HepG2 (cell line): Measurements from ENCODE around the gene RUVBL2. TPM values are rescaled to one million over a fixed set of nuclear protein-coding genes. Genes with fewer than 3 reads are reported as not detected.

Experiments used
- AFF4 ChIP-seq: sonication (generic); formaldehyde crosslinking; IDR thresholded peaks from 2 replicates; pipeline ENCODE4 v1.4.0; 2020; ENCODE audit warnings: missing genetic modification reagents
- ATF7 ChIP-seq, 2 experiments: fragments of 450-650 bp in 1 of 2; sonication (generic) in 1 of 2; formaldehyde crosslinking in 1 of 2; IDR thresholded peaks; 2 replicates each; pipeline versions ENCODE4 v1.4.0 to v1.6.1; 2016 to 2020; ENCODE audit warnings: antibody characterized with exemption in 1 of 2, mild to moderate bottlenecking in 1 of 2, missing genetic modification reagents in 1 of 2
- EP300 ChIP-seq, 3 experiments: sonication (generic) in 1 of 3; formaldehyde crosslinking in 1 of 3; IDR thresholded peaks; 2 replicates each; pipeline versions ENCODE4 v1.5.1 to v1.6.1; 2011 to 2020; ENCODE audit warnings: low read depth in 2 of 3, low read length in 2 of 3, borderline replicate concordance in 1 of 3, improper control_type of control experiment in 1 of 3, mild to moderate bottlenecking in 1 of 3, missing genetic modification reagents in 1 of 3, moderate library complexity in 1 of 3
- FOXK1 ChIP-seq: sonication (generic); formaldehyde crosslinking; IDR thresholded peaks from 2 replicates; pipeline ENCODE4 v1.4.0; 2020; ENCODE audit warnings: low read depth, missing genetic modification reagents, borderline replicate concordance
- HMG20A ChIP-seq: IDR thresholded peaks from 2 replicates; pipeline ENCODE4 v1.6.1; 2016; ENCODE audit warnings: borderline replicate concordance
- HNF1B ChIP-seq: sonication (generic); formaldehyde crosslinking; IDR thresholded peaks from 2 replicates; pipeline ENCODE4 v1.5.1; 2020; ENCODE audit warnings: mild to moderate bottlenecking, moderate library complexity, missing genetic modification reagents
- IKZF4 ChIP-seq: sonication (generic); formaldehyde crosslinking; IDR thresholded peaks from 2 replicates; pipeline ENCODE4 v1.5.1; 2020; ENCODE audit warnings: borderline replicate concordance, mild to moderate bottlenecking, low read depth, missing genetic modification reagents; ENCODE audit errors: not compliant biosample characterization
- IRF2 ChIP-seq: IDR thresholded peaks from 2 replicates; pipeline ENCODE4 v1.6.1; 2018; ENCODE audit warnings: missing genetic modification reagents, missing compliant biosample characterization
- NCOR1 ChIP-seq: fragments of 200-600 bp; sonication (generic); IDR thresholded peaks from 2 replicates; pipeline ENCODE4 v1.7.0; 2017; ENCODE audit warnings: antibody characterized with exemption, low read length, borderline replicate concordance
- POLR2AphosphoS2 ChIP-seq: IDR thresholded peaks from 2 replicates; pipeline ENCODE4 v1.6.1; 2011; ENCODE audit warnings: low read depth, low read length, improper control_type of control experiment
- RBM22 ChIP-seq: fragments of 200-400 bp; formaldehyde crosslinking; optimal IDR thresholded peaks from 2 replicates; pipeline ENCODE3; 2017; ENCODE audit warnings: mild to moderate bottlenecking, low read length, moderate library complexity
- SSRP1 ChIP-seq: IDR thresholded peaks from 2 replicates; pipeline ENCODE4 v1.6.1; 2016; ENCODE audit warnings: control low read depth
- TAF1 ChIP-seq: sonication (generic); formaldehyde crosslinking; IDR thresholded peaks from 2 replicates; pipeline ENCODE4 v1.4.0; 2020; ENCODE audit warnings: missing genetic modification reagents
- U2AF1 ChIP-seq: fragments of 200-400 bp; formaldehyde crosslinking; optimal IDR thresholded peaks from 2 replicates; pipeline ENCODE3; 2017; ENCODE audit warnings: mild to moderate bottlenecking, low read depth, low read length
- ZFP41 ChIP-seq: sonication (generic); formaldehyde crosslinking; IDR thresholded peaks from 2 replicates; pipeline ENCODE4 v1.4.0; 2020; ENCODE audit warnings: mild to moderate bottlenecking, missing genetic modification reagents, borderline replicate concordance
- ZMYM2 ChIP-seq: sonication (generic); formaldehyde crosslinking; IDR thresholded peaks from 2 replicates; pipeline ENCODE4 v1.8.0; 2022; ENCODE audit warnings: mild to moderate bottlenecking, missing genetic modification reagents
- ZNF281 ChIP-seq: sonication (generic); formaldehyde crosslinking; IDR thresholded peaks from 2 replicates; pipeline ENCODE4 v1.4.0; 2020; ENCODE audit warnings: missing genetic modification reagents, borderline replicate concordance
- ZNF572 ChIP-seq: sonication (generic); formaldehyde crosslinking; IDR thresholded peaks from 2 replicates; pipeline ENCODE4 v1.5.1; 2020; ENCODE audit warnings: mild to moderate bottlenecking, missing genetic modification reagents
- polyA plus RNA-seq, 8 experiments: library from polyadenylated mRNA; depleted of rRNA in 3 of 8; stranded (reverse) in 7 of 8; unstranded in 1 of 8; fragments of >200 nt; fragmentation: Illumina TruSeq in 4 of 8; extraction: Trizol in 4 of 8; gene quantifications; 2 replicates each; pipeline versions ENCODE4 v1.2.1 to v1.2.3, GENCODE V29; 2011 to 2016; ENCODE audit warnings: low read depth in 4 of 8, missing spikeins in 1 of 8, mixed read lengths in 1 of 8; ENCODE audit not compliant: insufficient read depth in 1 of 8
- total RNA-seq, 5 experiments: library from RNA; depleted of rRNA; stranded (reverse); fragments of >200 nt; fragmentation: Illumina TruSeq; extraction: Trizol; gene quantifications; 2 replicates each; pipeline ENCODE4 v1.2.3, GENCODE V29; 2016; ENCODE audit warnings: low read depth in 1 of 5

The RUVBL2 gene
- total and polyA plus RNA-seq, 2 of the 13 experiments (the other 11 are each of a cell fraction or from before 2014, with no cell fraction given), result 120 to 122 TPM

- TF ChIP-seq ATF7 (IDR thresholded peaks at IDR 0.05), result 0 out of 2 replicates have a peak, but pooled peaks have one; percentile 10
- TF ChIP-seq ATF7 (CRISPR knock-in tag; IDR thresholded peaks at IDR 0.05), result no peak
- peak; percentile 7; the same call in 1 of the 2 replicates for TF ChIP-seq FOXK1 (CRISPR knock-in tag)
- no peak for TF ChIP-seq U2AF1
- TF ChIP-seq IKZF4, result no peak
- TF ChIP-seq ZMYM2 (CRISPR knock-in tag), result peak; percentile 40; the same call in 1 of the 2 replicates
- peak; percentile 4; the same call in 1 of the 2 replicates for TF ChIP-seq IRF2 (CRISPR knock-in tag)
- peak; percentile 55 for TF ChIP-seq AFF4 (CRISPR knock-in tag)
- no peak for TF ChIP-seq HMG20A
- TF ChIP-seq RBM22, result peak; percentile 24
- 0 out of 2 replicates have a peak, but pooled peaks have one; percentile 0 for TF ChIP-seq TAF1 (CRISPR knock-in tag)
- no peak for TF ChIP-seq NCOR1
- 0 out of 2 replicates have a peak, but pooled peaks have one; percentile 9 for TF ChIP-seq SSRP1 (CRISPR knock-in tag)
- TF ChIP-seq ZNF281 (CRISPR knock-in tag), result no peak
- peak; percentile 24; the same call in 1 of the 2 replicates for TF ChIP-seq POLR2AphosphoS2
- 0 out of 2 replicates have a peak, but pooled peaks have one; percentile 0 for TF ChIP-seq HNF1B
- TF ChIP-seq ZNF572 (CRISPR knock-in tag), result no peak
- no peak for TF ChIP-seq ZFP41 (CRISPR knock-in tag)
- TF ChIP-seq EP300 (IDR thresholded peaks at IDR 0.05; ENCODE audit: low read depth in 2 of 2, low read length in 2 of 2), result no peak
- TF ChIP-seq EP300 (CRISPR knock-in tag; IDR thresholded peaks at IDR 0.05; ENCODE audit: borderline replicate concordance), result no peak
Observed at GRCh38 chr19:48966541-48967345, 26.9 kb upstream of the RUVBL2 start (continued).
